ENCODE measurements around the gene TAX1BP3. TPM values are rescaled to one million over a fixed set of nuclear protein-coding genes. Genes with fewer than 3 reads are reported as not detected.

Gene TAX1BP3
- total RNA-seq, 1 experiment from 2014 or later, result 76.3 TPM

DNA sequence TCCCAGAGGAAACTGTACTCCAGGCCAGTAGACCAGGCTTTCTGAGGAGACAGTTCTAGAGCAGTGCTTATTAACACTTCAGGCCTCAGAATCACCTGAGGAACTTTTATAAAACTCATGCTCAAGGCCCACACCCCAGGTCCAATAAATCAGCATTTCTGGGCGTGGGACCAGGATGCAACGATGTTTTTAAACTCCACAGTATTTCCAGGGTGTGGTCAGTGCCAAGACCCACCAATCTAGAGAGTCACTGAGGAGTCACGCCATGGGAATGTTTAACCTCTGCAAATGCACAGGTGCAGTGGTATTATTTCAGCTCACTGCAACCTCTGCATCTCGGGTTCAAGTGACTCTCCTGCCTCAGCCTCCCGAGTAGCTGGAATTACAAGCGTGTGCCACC, 55.3 kb downstream of the TAX1BP3 start:
- no peaks in the 10 kb centered on the region for H4K20me1 ChIP-seq (ENCODE audit: control insufficient read depth, insufficient read depth, insufficient read length)
- no peaks in the 10 kb centered on the region for H3K79me1 ChIP-seq (ENCODE audit: insufficient read depth, low read depth, low read length, poor library complexity, severe bottlenecking)
- H3K27ac ChIP-seq (ENCODE audit: insufficient read length, low read depth, low read length), result no peak overlapping the region
- TF ChIP-seq, protein P1, sequence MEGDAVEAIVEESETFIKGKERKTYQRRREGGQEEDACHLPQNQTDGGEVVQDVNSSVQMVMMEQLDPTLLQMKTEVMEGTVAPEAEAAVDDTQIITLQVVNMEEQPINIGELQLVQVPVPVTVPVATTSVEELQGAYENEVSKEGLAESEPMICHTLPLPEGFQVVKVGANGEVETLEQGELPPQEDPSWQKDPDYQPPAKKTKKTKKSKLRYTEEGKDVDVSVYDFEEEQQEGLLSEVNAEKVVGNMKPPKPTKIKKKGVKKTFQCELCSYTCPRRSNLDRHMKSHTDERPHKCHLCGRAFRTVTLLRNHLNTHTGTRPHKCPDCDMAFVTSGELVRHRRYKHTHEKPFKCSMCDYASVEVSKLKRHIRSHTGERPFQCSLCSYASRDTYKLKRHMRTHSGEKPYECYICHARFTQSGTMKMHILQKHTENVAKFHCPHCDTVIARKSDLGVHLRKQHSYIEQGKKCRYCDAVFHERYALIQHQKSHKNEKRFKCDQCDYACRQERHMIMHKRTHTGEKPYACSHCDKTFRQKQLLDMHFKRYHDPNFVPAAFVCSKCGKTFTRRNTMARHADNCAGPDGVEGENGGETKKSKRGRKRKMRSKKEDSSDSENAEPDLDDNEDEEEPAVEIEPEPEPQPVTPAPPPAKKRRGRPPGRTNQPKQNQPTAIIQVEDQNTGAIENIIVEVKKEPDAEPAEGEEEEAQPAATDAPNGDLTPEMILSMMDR (conservative IDR thresholded peaks at IDR 0.05), result no peak
- no peaks in the 10 kb centered on the region for H3K27me3 ChIP-seq (ENCODE audit: insufficient read depth, low read length)
- H3K27ac Mint-ChIP-seq, result no peak overlapping the region
- no peak overlapping the region for H4K8ac ChIP-seq (replicated peaks; ENCODE audit: insufficient read length, low read depth, low read length)
- H3K4me1 ChIP-seq (ENCODE audit: insufficient read depth, low read length), result no peaks in the 10 kb centered on the region
- no peaks in the 10 kb centered on the region for H3K9me3 ChIP-seq (ENCODE audit: control insufficient read depth, low read depth, low read length)
- no peak overlapping the region for H4K91ac ChIP-seq (ENCODE audit: insufficient read length, low read depth, low read length)
- H2BK15ac ChIP-seq (ENCODE audit: low read depth, low read length), result no peak overlapping the region
- H2BK20ac ChIP-seq (ENCODE audit: low read depth, low read length, poor library complexity, severe bottlenecking), result no peak overlapping the region
- H2AK5ac ChIP-seq (ENCODE audit: insufficient read length, low read length), result no peak overlapping the region
- H2BK5ac ChIP-seq (ENCODE audit: insufficient read length, low read length), result no peak overlapping the region
- no peaks in the 10 kb centered on the region for H3K4me1 Mint-ChIP-seq
- no peaks in the 10 kb centered on the region for H3K23me2 ChIP-seq (ENCODE audit: insufficient read length, low read depth, low read length, poor library complexity, severe bottlenecking)
- H4K5ac ChIP-seq (ENCODE audit: insufficient read length, low read depth, low read length), result no peak overlapping the region
- H3K23ac ChIP-seq (ENCODE audit: insufficient read length, low read depth, low read length), result no peak overlapping the region
- peaks cover 35 to 85% (median 70%) of the 10 kb centered on the region in 3 experiments for H3K36me3 Mint-ChIP-seq (ENCODE audit: insufficient read depth in 1 of 3, low read depth in 3 of 3)
- H3K56ac ChIP-seq (ENCODE audit: insufficient read length, low read depth, low read length), result no peak overlapping the region
- no peak overlapping the region for H3K18ac ChIP-seq (ENCODE audit: insufficient read length, low read depth, low read length)
- no peak overlapping the region for H3K14ac ChIP-seq (ENCODE audit: insufficient read depth, low read length)
- no peak for DNase-seq
- H3K9me3 Mint-ChIP-seq, result no peaks in the 10 kb centered on the region
- no peak overlapping the region for H3K4me3 Mint-ChIP-seq
- H3K79me2 ChIP-seq (ENCODE audit: insufficient read depth, low read length), result no peaks in the 10 kb centered on the region
- H2BK120ac ChIP-seq (ENCODE audit: low read depth, low read length, poor library complexity, severe bottlenecking), result no peak overlapping the region
- H3K27me3 Mint-ChIP-seq (ENCODE audit: low read depth), result no peaks in the 10 kb centered on the region
- WGBS (ENCODE audit: extremely low coverage, insufficient read length, low lambda C conversion rate), result no CpG with 5 or more reads among the region's 6 CpGs
- H2AFZ ChIP-seq (ENCODE audit: low read length), result no peak overlapping the region
- H3T11ph ChIP-seq (ENCODE audit: low read length), result no peak overlapping the region
- H3K9ac ChIP-seq (ENCODE audit: extremely low read depth, insufficient read length, low read length), result no peak overlapping the region
- no peak overlapping the region for H3K4me2 ChIP-seq (ENCODE audit: insufficient read depth, insufficient read length, low read length)
- no peak overlapping the region for H3K4ac ChIP-seq (ENCODE audit: low read depth, low read length)
- no peak overlapping the region for H2BK12ac ChIP-seq (ENCODE audit: insufficient read length, low read depth, low read length)

Other genes starting within 250 kb of the TAX1BP3 start
- gene OR1E2, start 234.7 kb downstream of the TAX1BP3 start, total RNA-seq (2021), result not detected in 2 replicates
- not detected in 2 replicates for gene SPATA22, start 196.8 kb downstream of the TAX1BP3 start, total RNA-seq (2021)
- not detected in 2 replicates for gene ASPA, start 192.6 kb downstream of the TAX1BP3 start, total RNA-seq (2021)
- 0.63 and 1.2 TPM in 2 replicates for gene TRPV3, start 110.8 kb downstream of the TAX1BP3 start, total RNA-seq (2021)
- 5.5 and 8.1 TPM in 2 replicates for gene TRPV1, start 59.2 kb downstream of the TAX1BP3 start, total RNA-seq (2021)
- gene SHPK, start 32.3 kb downstream of the TAX1BP3 start, total RNA-seq (2021), result 27.0 and 27.9 TPM in 2 replicates
- gene CTNS, start 31.8 kb downstream of the TAX1BP3 start, total RNA-seq (2021), result 12.4 and 12.8 TPM in 2 replicates
- gene EMC6, start 234 bp upstream of the TAX1BP3 start, total RNA-seq (2021), result 70.7 and 72.2 TPM in 2 replicates
- 4.2 and 4.7 TPM in 2 replicates for gene P2RX5, start 27.6 kb upstream of the TAX1BP3 start, total RNA-seq (2021)
- 26.6 and 26.7 TPM in 2 replicates for gene HASPIN, start 55.3 kb upstream of the TAX1BP3 start, total RNA-seq (2021)
- 23.5 and 24.2 TPM in 2 replicates for gene ITGAE, start 132.6 kb upstream of the TAX1BP3 start, total RNA-seq (2021)
- gene NCBP3, start 177.7 kb upstream of the TAX1BP3 start, total RNA-seq (2021), result 43.0 and 45.7 TPM in 2 replicates
- 6.4 and 6.7 TPM in 2 replicates for gene CAMKK1, start 224.5 kb upstream of the TAX1BP3 start, total RNA-seq (2021)
- 0.09 TPM in 1 of 2 replicates, not detected in the other for gene P2RX1, start 247.9 kb upstream of the TAX1BP3 start, total RNA-seq (2021)